Activated naive CD8-positive, alpha-beta T cell treated with anti-CD3 and anti-CD28 coated beads, Interleukin-2, amount 50 U/mL, for 16 hours (primary cell): ENCODE data around the gene CDH1.

Source experiments
- DNase-seq: peaks from one replicate; pipeline ENCODE4 v3.0.0-alpha.2; 2020; ENCODE audit warnings: low read depth, low spot score

CDH1 gene

GRCh38 chr16:68850481-68850880, 113.4 kb downstream of the CDH1 start:
- DNase-seq = no peak

- no peak for DNase-seq
These were observed 114.5 kb downstream of the CDH1 start for GRCh38 chr16:68851601-68852000.

- no peak for DNase-seq
These were observed 120.4 kb downstream of the CDH1 start for GRCh38 chr16:68857479-68857878.

- no peak for DNase-seq
These were observed 122.7 kb downstream of the CDH1 start for GRCh38 chr16:68859828-68860227.

- no peak for DNase-seq
These were observed 124.1 kb downstream of the CDH1 start for GRCh38 chr16:68860978-68861892.

- no peak for DNase-seq
These were observed 129.8 kb downstream of the CDH1 start for GRCh38 chr16:68866933-68867332.

- DNase-seq = no peak
These were observed 132.5 kb downstream of the CDH1 start for GRCh38 chr16:68869492-68870088.

GRCh38 chr16:68873635-68874471, 136.8 kb downstream of the CDH1 start:
- DNase-seq = no peak

GRCh38 chr16:68875871-68876270, 138.8 kb downstream of the CDH1 start:
- DNase-seq = no peak

GRCh38 chr16:68883685-68884084, 146.6 kb downstream of the CDH1 start:
- DNase-seq = no peak

- DNase-seq = no peak
These were observed 147.3 kb downstream of the CDH1 start for GRCh38 chr16:68884401-68884800.
